Superior temporal gyrus (tissue), 1 donor: ENCODE results near the gene TMEM50B.
"Not testable (repeated sequence)": the region's sequence is repeated elsewhere in the genome, so short reads cannot be mapped to it uniquely, and the experiment has no call there.

Source experiments
- DNase-seq: peaks from one replicate; pipeline ENCODE4 v3.0.0-alpha.2; 2016; ENCODE audit errors: extremely low spot score

TMEM50B gene

DNA sequence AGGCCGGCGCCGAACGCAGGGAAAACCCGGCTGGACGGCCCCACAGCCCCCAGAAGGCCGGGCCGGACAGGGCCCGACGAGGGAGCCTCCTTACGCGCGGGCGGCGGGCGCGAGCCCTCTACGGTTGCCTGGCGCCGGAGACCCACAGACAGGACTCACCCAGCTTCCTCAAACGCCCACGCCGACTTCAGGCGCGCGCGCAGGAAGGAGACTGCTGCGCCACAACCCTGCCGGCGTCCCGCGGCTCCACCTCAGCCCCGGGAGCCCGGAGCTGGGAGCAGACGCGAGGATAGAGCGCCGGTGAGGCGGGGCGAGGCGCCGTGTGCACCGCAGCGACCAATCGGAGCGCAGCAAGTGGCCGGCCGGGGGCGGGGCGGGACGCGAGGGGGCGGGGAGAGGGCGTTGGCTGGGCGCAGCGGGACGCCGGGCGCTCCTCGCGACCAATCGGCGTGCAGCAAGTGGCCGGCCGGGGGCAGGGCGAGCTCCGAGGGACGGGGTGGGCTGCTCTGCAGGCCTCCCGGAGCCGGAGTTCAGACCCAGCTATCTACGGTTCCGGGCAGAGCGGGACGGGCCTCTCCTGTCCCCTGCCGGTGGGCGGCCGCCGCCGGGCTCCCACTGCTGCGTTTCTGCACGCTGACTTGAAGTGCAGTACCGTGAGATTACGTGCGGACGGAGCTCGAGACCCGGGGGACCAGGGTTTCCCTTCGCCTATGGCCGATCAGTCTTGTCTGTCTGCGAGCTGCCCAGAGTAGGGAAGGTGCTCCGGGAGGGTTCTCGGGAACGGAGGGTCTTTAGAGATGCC, at the start of gene TMEM50B:
Gene TMEM50B, minus strand, starts transcription at position 296 of the 802 bp plus-strand sequence. CDS start 11,089 bp downstream, outside the sequence.
- peak; percentile 93 for DNase-seq

DNA sequence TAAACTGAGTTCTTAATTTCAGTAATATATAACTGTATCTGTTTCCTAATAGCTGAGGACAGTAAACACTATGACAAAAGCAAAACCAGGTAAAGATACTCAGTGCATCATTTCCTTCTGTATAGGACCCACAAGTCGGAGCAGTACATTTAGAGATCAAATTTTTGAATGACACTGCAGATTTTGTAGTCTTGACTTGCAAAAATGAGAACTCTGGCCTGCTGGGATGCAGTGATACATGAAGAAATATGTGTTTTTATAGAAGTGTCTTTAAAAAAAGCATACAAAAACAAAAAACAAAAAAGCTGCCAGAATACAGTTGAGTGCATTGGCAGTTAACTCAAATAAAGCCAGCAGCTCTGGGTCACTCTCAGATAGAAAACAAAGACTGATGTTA, 43.2 kb upstream of the TMEM50B start:
- DNase-seq: no peak

GRCh38 chr21:33522297-33522952, 42.7 kb upstream of the TMEM50B start:
- no peak for DNase-seq

GRCh38 chr21:33518899-33519298, 39.1 kb upstream of the TMEM50B start:
- no peak for DNase-seq

- no peak for DNase-seq
Measured at GRCh38 chr21:33514229-33514628, 34.5 kb upstream of the TMEM50B start.

DNA sequence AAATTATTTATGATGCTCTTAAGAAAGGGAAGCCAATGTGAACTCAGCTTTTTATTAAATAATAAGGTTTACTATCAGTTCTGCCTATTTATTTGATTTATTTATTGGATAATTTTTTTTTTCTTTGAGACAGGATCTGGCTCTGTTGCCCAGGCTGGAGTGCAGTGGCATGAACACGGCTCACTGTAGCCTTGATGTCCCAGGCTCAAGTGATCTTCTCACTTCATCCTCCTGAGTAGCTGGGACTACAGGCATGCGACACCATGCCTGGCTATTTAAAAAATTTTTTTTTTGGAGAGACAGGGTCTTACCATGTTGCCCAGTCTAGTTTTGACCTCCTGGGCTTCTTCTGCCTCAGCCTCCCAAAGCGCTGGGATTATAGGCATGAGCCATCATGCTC, 32.7 kb upstream of the TMEM50B start:
- DNase-seq: no peak

DNA sequence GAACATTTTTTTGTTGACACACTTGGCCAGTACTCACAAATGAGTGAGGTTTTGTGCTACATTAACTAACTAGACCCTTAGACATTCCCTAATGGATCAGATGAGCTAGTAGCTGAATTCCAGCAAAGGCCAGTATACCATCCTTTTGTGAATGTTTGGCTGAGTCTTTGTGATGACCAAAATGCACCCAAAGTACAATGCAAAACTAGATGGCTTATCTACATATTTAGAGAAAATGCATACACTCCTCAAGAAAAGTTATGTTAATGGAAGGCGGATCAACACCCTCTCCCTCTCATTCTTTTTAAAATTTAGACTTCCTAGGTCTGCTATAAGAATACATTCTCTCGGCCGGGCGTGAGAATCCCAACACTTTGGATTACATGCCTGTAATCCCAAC, 31.9 kb upstream of the TMEM50B start:
- DNase-seq: no peak

DNA sequence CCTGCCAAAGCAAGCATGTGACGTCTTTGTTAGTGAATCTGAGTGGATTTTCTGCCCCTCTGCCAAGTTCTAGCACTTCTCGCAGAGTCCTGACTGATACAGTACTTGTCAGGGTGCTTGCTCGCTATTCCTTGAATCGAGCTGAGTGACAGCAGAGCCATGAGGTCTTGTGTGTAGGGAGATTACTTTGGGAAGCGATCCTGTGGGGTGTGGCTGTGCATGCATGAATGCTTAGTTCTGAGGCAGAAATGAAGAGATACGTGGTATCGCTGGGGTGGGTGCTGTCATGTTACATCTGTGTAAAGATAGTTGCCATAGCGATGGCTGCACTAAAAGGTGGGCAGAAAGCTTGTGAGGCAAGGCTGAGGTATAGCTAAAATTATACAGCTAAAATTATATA, 31.1 kb upstream of the TMEM50B start:
- DNase-seq: no peak

GRCh38 chr21:33507003-33507402, 27.2 kb upstream of the TMEM50B start:
- DNase-seq: not testable (repeated sequence)

- no peak for DNase-seq
Measured at GRCh38 chr21:33505833-33506232, 26.1 kb upstream of the TMEM50B start.

- no peak for DNase-seq
Measured at GRCh38 chr21:33496345-33496744, 16.6 kb upstream of the TMEM50B start.

- no peak for DNase-seq
Measured at GRCh38 chr21:33495743-33496142, 16.0 kb upstream of the TMEM50B start.

DNA sequence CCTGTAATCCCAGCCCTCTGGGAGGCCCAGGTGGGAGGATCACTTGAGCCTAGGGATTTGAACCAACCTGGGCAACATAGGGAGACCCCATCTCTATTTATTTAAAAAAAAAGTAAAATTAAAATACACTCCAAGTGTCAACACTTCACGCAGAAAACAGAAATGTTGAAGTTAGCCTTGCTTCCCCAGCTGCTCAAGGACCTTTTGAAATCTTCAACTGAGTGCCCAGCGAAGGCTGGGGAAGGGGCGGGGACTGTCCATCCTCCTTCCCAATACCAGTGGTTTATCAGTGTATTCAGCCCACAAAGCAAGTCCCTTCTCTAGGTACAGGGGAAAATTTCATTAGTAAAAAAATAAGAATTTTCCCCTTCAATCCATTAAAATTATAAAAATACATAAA, 14.0 kb upstream of the TMEM50B start:
- no peak for DNase-seq

GRCh38 chr21:33492571-33492970, 12.8 kb upstream of the TMEM50B start:
- DNase-seq: no peak

- DNase-seq: peak; percentile 98
Measured at GRCh38 chr21:33491373-33492102, 11.8 kb upstream of the TMEM50B start, which contains the start of gene DNAJC28. TSS of gene DNAJC28 (minus strand) at chr21:33491716. CDS start at chr21:33489393, 2,323 bp downstream.

- DNase-seq: peak; percentile 77
Measured at GRCh38 chr21:33490991-33491372, 11.2 kb upstream of the TMEM50B start.

DNA sequence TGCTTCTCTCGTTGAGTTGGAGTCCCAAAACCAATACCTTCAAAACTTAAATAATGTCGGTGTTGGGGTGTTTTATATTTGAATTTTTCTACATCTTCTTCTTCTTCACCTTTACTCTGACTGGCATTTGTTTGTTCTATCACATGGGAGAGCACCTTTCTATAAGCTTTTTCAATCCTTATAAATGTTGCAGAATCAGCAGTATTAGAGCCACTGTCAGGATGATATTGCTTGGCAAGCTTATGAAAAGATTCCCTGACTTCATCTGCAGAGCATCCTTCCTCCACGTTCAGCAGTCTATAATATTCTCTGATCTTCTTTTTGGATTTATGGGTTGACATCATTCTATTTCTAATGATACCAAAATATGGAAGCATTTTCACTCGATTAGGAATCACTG, 9.2 kb upstream of the TMEM50B start:
- no peak for DNase-seq

DNA sequence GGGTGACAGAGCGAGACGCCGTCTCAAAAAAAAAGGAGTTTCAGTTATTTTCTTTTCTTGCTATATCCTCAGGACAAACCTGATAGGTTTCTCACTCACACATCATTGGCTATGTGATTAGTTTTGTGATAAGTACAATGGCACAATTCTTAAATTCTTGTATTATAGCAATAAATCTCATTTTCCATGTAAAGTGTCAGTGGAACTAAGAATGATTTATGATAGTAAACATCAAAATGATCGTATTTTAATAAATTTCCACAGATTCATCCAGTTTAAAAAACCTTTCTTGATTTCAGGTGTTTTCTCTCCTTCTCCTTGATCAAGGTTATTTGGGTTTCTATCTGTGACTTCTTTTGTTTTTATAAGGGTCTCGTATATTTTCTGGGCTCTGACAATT, 8.2 kb upstream of the TMEM50B start:
- no peak for DNase-seq

DNA sequence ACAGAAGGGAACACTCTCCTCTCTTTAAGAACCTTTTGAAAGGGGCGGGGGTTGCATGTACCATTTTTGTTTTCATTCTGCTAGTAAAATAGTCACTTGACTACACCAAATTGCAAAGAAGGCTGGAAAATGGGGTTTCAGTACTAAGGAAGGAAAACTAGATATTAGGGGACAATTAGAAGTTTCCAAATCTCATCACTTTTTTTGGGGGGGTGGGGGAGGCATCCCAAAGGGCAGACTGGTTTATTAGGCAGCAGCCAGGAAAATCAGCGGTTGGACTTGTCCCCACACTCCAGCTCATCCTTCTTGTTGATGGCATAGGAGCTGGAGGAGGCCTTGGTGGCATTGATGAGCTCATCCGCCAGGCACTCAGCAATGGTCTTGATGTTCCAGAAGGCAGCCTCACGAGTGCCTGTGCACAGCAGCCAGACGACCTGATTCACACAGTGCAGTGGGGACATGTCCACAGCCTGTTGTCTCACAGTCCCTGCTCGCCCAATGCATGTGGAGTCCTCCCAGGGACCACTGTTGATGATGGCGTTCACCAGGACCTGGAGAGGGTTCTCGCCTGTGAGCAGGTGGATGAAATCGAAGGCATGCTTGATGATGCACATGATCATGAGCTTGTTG, 1.7 kb upstream of the TMEM50B start:
- DNase-seq: no peak

DNA sequence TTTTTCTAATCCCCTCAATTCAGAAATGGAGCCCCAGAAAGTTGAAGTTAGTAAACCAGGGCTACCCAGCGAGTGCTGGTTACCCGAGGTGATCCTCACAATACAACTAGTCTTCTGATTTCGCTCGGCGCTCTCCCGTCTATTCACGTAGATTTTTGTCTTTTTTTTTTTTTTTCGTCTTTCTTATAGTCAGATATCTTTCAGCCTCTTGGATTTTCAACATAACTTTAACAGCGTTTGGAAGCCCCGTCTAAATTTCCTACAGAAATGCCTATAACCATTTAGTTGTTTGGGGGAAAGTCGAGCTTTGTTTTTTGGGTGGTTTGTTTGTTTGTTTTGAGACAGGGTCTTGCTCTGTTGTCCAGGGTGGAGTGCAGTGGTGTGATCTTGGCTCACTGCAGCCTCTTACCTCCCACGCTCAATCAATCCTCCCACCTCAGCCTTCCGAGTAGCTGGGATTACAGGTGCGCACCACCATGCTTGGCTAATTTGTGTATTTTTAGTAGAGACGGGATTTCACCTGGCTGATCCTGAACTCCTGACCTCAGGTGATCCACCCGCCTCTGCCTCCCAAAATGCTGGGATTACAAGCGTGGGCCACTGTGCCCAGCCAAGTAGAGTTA, 818 bp upstream of the TMEM50B start:
- DNase-seq: no peak

- peak; percentile 35 for DNase-seq
Measured at GRCh38 chr21:33478935-33479678, 667 bp downstream of the TMEM50B start.
